Stimulated activated CD8-positive, alpha-beta memory T cell treated with anti-CD3 and anti-CD28 coated beads, Interleukin-12 subunit alpha, Interleukin-12 subunit beta, amount 100 ng/mL, for 1 hour (primary cell): Measurements from ENCODE around the gene IGFN1.
"Not testable (repeated sequence)": the region's sequence is repeated elsewhere in the genome, so short reads cannot be mapped to it uniquely, and the experiment has no call there.

Source experiments
- DNase-seq: peaks from one replicate; pipeline ENCODE4 v3.0.0-alpha.2; 2020; ENCODE audit warnings: low read depth

IGFN1 gene

GRCh38 chr1:201190624-201191051 is at the start of gene IGFN1:
TSS of gene IGFN1 (plus strand) at chr1:201190824. CDS start at chr1:201193294, 2,470 bp downstream.
- DNase-seq: no peak

GRCh38 chr1:201140941-201141260 is 49.7 kb upstream of the IGFN1 start:
- no peak for DNase-seq

GRCh38 chr1:201141418-201141817 is 49.2 kb upstream of the IGFN1 start:
- no peak for DNase-seq

GRCh38 chr1:201142011-201142848 is 48.4 kb upstream of the IGFN1 start:
- no peak for DNase-seq

GRCh38 chr1:201142849-201143725 is 47.5 kb upstream of the IGFN1 start:
- no peak for DNase-seq

GRCh38 chr1:201143726-201144635 is 46.6 kb upstream of the IGFN1 start:
- no peak for DNase-seq

GRCh38 chr1:201144701-201145100 is 45.9 kb upstream of the IGFN1 start:
- DNase-seq: no peak

- DNase-seq: no peak
Measured at GRCh38 chr1:201145132-201145531, 45.5 kb upstream of the IGFN1 start.

GRCh38 chr1:201145816-201146215 is 44.8 kb upstream of the IGFN1 start:
- no peak for DNase-seq

GRCh38 chr1:201146626-201147390 is 43.8 kb upstream of the IGFN1 start:
- DNase-seq: no peak

GRCh38 chr1:201147396-201148015 is 43.1 kb upstream of the IGFN1 start:
- no peak for DNase-seq

GRCh38 chr1:201149400-201149799 is 41.2 kb upstream of the IGFN1 start:
- DNase-seq: no peak

GRCh38 chr1:201153474-201154388 is 36.9 kb upstream of the IGFN1 start:
- no peak for DNase-seq

GRCh38 chr1:201154389-201155165 is 36.0 kb upstream of the IGFN1 start, which contains the start of gene TMEM9:
TSS of gene TMEM9 (minus strand) at chr1:201154474. CDS start at chr1:201153923, 551 bp downstream.
- DNase-seq: peak; percentile 99

GRCh38 chr1:201155354-201155753 is 35.3 kb upstream of the IGFN1 start:
- no peak for DNase-seq

- DNase-seq: no peak
Measured at GRCh38 chr1:201156346-201156745, 34.3 kb upstream of the IGFN1 start.

GRCh38 chr1:201156819-201157218 is 33.8 kb upstream of the IGFN1 start:
- no peak for DNase-seq

GRCh38 chr1:201157949-201158348 is 32.7 kb upstream of the IGFN1 start:
- no peak for DNase-seq

GRCh38 chr1:201163036-201163435 is 27.6 kb upstream of the IGFN1 start:
- not testable (repeated sequence) for DNase-seq
